B cell (primary cell): ENCODE data around the gene TMEM130. TPM values are rescaled to one million over a fixed set of nuclear protein-coding genes. Genes with fewer than 3 reads are reported as not detected.

Experiments used
- ATAC-seq: fragments of 200-7000 bp; cut with Tn5 transposase; one replicate; pipeline ENCODE4 v1.10.0; 2021; ENCODE audit warnings: low read depth, mild to moderate bottlenecking, moderate number of reproducible peaks, moderate library complexity
- CTCF ChIA-PET: fragments of 350-600 bp; sonication (Branson Sonifier 250); formaldehyde crosslinking; loops from one replicate; lab custom pipeline; 2021; ENCODE audit warnings: antibody characterized with exemption, inconsistent platforms; lab: Charles Lee
- POLR2A ChIA-PET: fragments of 350-600 bp; sonication (Branson Sonifier 250); formaldehyde crosslinking; loops from one replicate; lab custom pipeline; 2021; ENCODE audit warnings: antibody characterized with exemption; lab: Charles Lee
- DNase-seq: peaks from one replicate; pipeline ENCODE4 v3.0.0; 2013
- H2AFZ ChIP-seq: 2 replicates; pipeline ENCODE4 v1.6.1; 2012; ENCODE audit warnings: mild to moderate bottlenecking, low read depth, low read length; ENCODE audit not compliant: insufficient read depth, poor library complexity, severe bottlenecking
- H3K27ac ChIP-seq, 2 donors: 1 replicate in 1 of 2; 2 replicates in 1 of 2; pipeline ENCODE4 v1.5.1; 2012 to 2013; ENCODE audit warnings: low read length in 2 of 2, mild to moderate bottlenecking in 2 of 2, moderate library complexity in 1 of 2
- H3K27me3 ChIP-seq, 4 experiments: fragments of 200-600 bp in 1 of 4; sonication (generic) in 1 of 4; replicated peaks in 1 of 4; 1 replicate in 2 of 4; 2 replicates in 2 of 4; pipeline versions ENCODE4 v1.6.1 to v1.7.0; 2013 to 2016; ENCODE audit warnings: low read length in 3 of 4, mild to moderate bottlenecking in 2 of 4, mixed read lengths in 1 of 4, moderate library complexity in 1 of 4; ENCODE audit not compliant: insufficient read depth in 4 of 4, control insufficient read depth in 3 of 4; ENCODE audit errors: control extremely low read depth in 1 of 4
- H3K36me3 ChIP-seq, 2 experiments: replicated peaks in 1 of 2; 1 replicate in 1 of 2; 2 replicates in 1 of 2; pipeline versions ENCODE4 v1.6.1 to v1.7.1; 2013; ENCODE audit warnings: low read length in 1 of 2; ENCODE audit not compliant: insufficient read depth in 2 of 2, control insufficient read depth in 1 of 2; ENCODE audit errors: control extremely low read depth in 1 of 2, extremely low read depth in 1 of 2
- H3K4me1 ChIP-seq, 2 donors: fragments of 200-600 bp in 1 of 2; sonication (generic) in 1 of 2; 1 replicate in 1 of 2; 2 replicates in 1 of 2; pipeline versions ENCODE4 v1.5.1 to v1.6.1; 2013 to 2017; ENCODE audit warnings: low read length in 2 of 2; ENCODE audit not compliant: control insufficient read depth in 2 of 2, insufficient read depth in 2 of 2
- H3K4me2 ChIP-seq: replicated peaks from 2 replicates; pipeline ENCODE3; 2012; ENCODE audit warnings: mild to moderate bottlenecking, low read depth, low read length; ENCODE audit not compliant: poor library complexity, severe bottlenecking
- H3K4me3 ChIP-seq, 5 experiments: fragments of 200-600 bp in 1 of 5; sonication (generic) in 1 of 5; 1 replicate in 3 of 5; 2 replicates in 2 of 5; pipeline versions ENCODE4 v1.5.1 to v1.7.0; 2011 to 2016; ENCODE audit warnings: low read length in 4 of 5, mild to moderate bottlenecking in 4 of 5, low read depth in 2 of 5, control low read depth in 1 of 5, moderate library complexity in 1 of 5; ENCODE audit not compliant: insufficient read depth in 1 of 5; ENCODE audit errors: control extremely low read depth in 1 of 5, extremely low read depth in 1 of 5
- H3K79me2 ChIP-seq: fragments of 200-600 bp; sonication (generic); one replicate; pipeline ENCODE4 v1.6.0; 2016; ENCODE audit warnings: low read length; ENCODE audit not compliant: control insufficient read depth, insufficient read depth
- H3K9ac ChIP-seq: fragments of 200-600 bp; sonication (generic); 2 replicates; pipeline ENCODE4 v1.6.1; 2017; ENCODE audit warnings: mild to moderate bottlenecking, low read length, moderate library complexity
- H3K9me3 ChIP-seq, 3 donors: one replicate each; pipeline versions ENCODE4 v1.6.1 to v1.7.1; 2013; ENCODE audit warnings: low read length in 2 of 3; ENCODE audit not compliant: control insufficient read depth in 2 of 3, insufficient read depth in 1 of 3; ENCODE audit errors: control extremely low read depth in 1 of 3
- H4K20me1 ChIP-seq: 2 replicates; pipeline ENCODE4 v1.6.0; 2012; ENCODE audit warnings: mild to moderate bottlenecking, low read length; ENCODE audit not compliant: insufficient read depth, control insufficient read depth, poor library complexity, severe bottlenecking
- H3K27ac Mint-ChIP-seq: one replicate; pipeline ENCODE4 v1.8.0; 2021; ENCODE audit warnings: mixed read lengths
- H3K27me3 Mint-ChIP-seq: one replicate; pipeline ENCODE4 v1.8.0; 2021; ENCODE audit warnings: mixed read lengths
- H3K4me1 Mint-ChIP-seq: one replicate; pipeline ENCODE4 v1.8.0; 2021; ENCODE audit warnings: mixed read lengths
- H3K4me3 Mint-ChIP-seq: one replicate; pipeline ENCODE4 v1.8.0; 2021; ENCODE audit warnings: mixed read lengths
- H3K9me3 Mint-ChIP-seq: one replicate; pipeline ENCODE4 v1.8.0; 2022; ENCODE audit warnings: mixed read lengths; ENCODE audit not compliant: insufficient read depth
- EZH2 ChIP-seq: IDR thresholded peaks from 2 replicates; pipeline ENCODE4 v1.6.1; 2012; ENCODE audit warnings: borderline replicate concordance, low read depth, mild to moderate bottlenecking, moderate library complexity, low read length; ENCODE audit not compliant: insufficient read depth, poor library complexity, severe bottlenecking
- WGBS: methylation state at CpG from one replicate; pipeline ENCODE4 v1.1.5; 2013; ENCODE audit warnings: missing lambda C conversion rate; ENCODE audit not compliant: insufficient coverage; 5-methylcytosine and 5-hydroxymethylcytosine counted together
- intact Hi-C: fragments of 100-400 bp; cut with micrococcal nuclease; formaldehyde crosslinking; loops from one replicate; pipeline ENCODE4 v1.10.0; 2022
- polyA plus RNA-seq: library from polyadenylated mRNA; depleted of rRNA; stranded (reverse); fragments of >200 nt; gene quantifications from 2 replicates; pipeline ENCODE4 v1.2.3, GENCODE V29; 2012
- total RNA-seq, 2 donors: library from RNA; stranded (reverse); fragments of 120-200 nt in 1 of 2; gene quantifications; 1 replicate in 1 of 2; 2 replicates in 1 of 2; pipeline versions ENCODE4 v1.2.3 to v1.2.4, GENCODE V29; 2013 to 2022
- TF ChIP-seq, protein P1 (sequence below): fragments of 200-600 bp; IDR thresholded peaks from one replicate; pipeline ENCODE4 v1.8.0; 2022; ENCODE audit warnings: antibody characterized with exemption, mild to moderate bottlenecking

Gene TMEM130
- total and polyA plus RNA-seq, 2 donors (not counting 1 experiment from before 2014, with no cell fraction given): 0.20 TPM; not detected in 1

- 98% methylated on average over 10 of the region's 12 CpGs for WGBS
- H3K4me1 Mint-ChIP-seq: no peaks in the 10 kb centered on the region
- peaks cover 2% of the 10 kb centered on the region for H3K79me2 ChIP-seq
- no peak overlapping the region for H3K4me3 Mint-ChIP-seq
- H4K20me1 ChIP-seq: no peaks in the 10 kb centered on the region
- no peaks in the 10 kb centered on the region for H3K4me1 ChIP-seq
- TF ChIP-seq EZH2: no peak
- TF ChIP-seq, protein P1, sequence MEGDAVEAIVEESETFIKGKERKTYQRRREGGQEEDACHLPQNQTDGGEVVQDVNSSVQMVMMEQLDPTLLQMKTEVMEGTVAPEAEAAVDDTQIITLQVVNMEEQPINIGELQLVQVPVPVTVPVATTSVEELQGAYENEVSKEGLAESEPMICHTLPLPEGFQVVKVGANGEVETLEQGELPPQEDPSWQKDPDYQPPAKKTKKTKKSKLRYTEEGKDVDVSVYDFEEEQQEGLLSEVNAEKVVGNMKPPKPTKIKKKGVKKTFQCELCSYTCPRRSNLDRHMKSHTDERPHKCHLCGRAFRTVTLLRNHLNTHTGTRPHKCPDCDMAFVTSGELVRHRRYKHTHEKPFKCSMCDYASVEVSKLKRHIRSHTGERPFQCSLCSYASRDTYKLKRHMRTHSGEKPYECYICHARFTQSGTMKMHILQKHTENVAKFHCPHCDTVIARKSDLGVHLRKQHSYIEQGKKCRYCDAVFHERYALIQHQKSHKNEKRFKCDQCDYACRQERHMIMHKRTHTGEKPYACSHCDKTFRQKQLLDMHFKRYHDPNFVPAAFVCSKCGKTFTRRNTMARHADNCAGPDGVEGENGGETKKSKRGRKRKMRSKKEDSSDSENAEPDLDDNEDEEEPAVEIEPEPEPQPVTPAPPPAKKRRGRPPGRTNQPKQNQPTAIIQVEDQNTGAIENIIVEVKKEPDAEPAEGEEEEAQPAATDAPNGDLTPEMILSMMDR: no peak
- ChIA-PET CTCF (no interaction called here), POLR2A (no interaction called here)
- peaks cover 5 to 79% of the 10 kb centered on the region in 2 experiments for H3K36me3 ChIP-seq
- no peaks in the 10 kb centered on the region for H3K27me3 Mint-ChIP-seq
- ATAC-seq (no peak), DNase-seq (no peak)
- intact Hi-C loops: no loop called here
- H3K4me2 ChIP-seq: no peak overlapping the region
- H3K27ac ChIP-seq: no peak overlapping the region
- no peaks in the 10 kb centered on the region for H3K9me3 Mint-ChIP-seq
- no peaks in the 10 kb centered on the region for H3K27me3 ChIP-seq
- no peak overlapping the region for H3K27ac Mint-ChIP-seq
- H3K9ac ChIP-seq: no peak overlapping the region
- no peak overlapping the region for H2AFZ ChIP-seq
- no peak overlapping the region for H3K4me3 ChIP-seq
- no peaks in the 10 kb centered on the region for H3K9me3 ChIP-seq
Measured at GRCh38 chr7:98917331-98917730, 47.5 kb upstream of the TMEM130 start.

DNA sequence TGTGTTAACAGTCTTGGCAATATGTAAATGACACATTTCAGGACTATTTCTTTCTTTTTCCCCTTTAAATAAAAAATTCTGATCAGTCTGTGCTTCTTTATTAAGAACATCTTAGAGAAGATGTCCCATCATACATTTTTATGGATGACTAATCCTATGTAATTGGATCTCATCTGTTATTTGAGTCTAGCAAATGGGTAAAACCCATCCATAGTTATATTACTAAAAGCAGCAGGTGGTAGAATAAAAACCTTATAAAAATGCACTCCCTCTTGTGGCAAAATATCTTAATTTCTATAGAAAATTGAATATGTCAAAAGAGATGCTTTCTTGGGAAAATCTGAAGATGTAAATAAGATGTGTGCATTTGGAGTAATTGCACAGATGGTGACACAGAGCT, 43.8 kb upstream of the TMEM130 start:
- intact Hi-C loops: no loop called here
- TF ChIP-seq, protein P1: peak; percentile 15
- no peak for TF ChIP-seq EZH2
- Mint-ChIP-seq H3K4me1 (no peaks in the 10 kb centered on the region), H3K27me3 (no peaks in the 10 kb centered on the region), H3K27ac (no peak overlapping the region), H3K9me3 (no peaks in the 10 kb centered on the region), H3K4me3 (no peak overlapping the region)
- no peak overlapping the region for H3K4me3 ChIP-seq
- DNase-seq (no peak), ATAC-seq (no peak)
- H3K27ac ChIP-seq: no peak overlapping the region
- POLR2A ChIA-PET: no interaction called here
- H2AFZ ChIP-seq: no peak overlapping the region
- no peaks in the 10 kb centered on the region for H3K79me2 ChIP-seq
- H4K20me1 ChIP-seq: no peaks in the 10 kb centered on the region
- H3K9me3 ChIP-seq: no peaks in the 10 kb centered on the region
- no peaks in the 10 kb centered on the region for H3K4me1 ChIP-seq
- H3K27me3 ChIP-seq: no peaks in the 10 kb centered on the region
- H3K36me3 ChIP-seq: peaks cover 5 to 77% of the 10 kb centered on the region in 2 experiments
- no peak overlapping the region for H3K9ac ChIP-seq
- CTCF ChIA-PET: interaction anchor here (1.0 kb wide), 1 partner anchor 75 kb away, joined by 3 read pairs; no protein-coding TSS in a partner anchor
- no peak overlapping the region for H3K4me2 ChIP-seq
